Measurements from ENCODE around the gene GMDS.

The GMDS gene

GRCh38 chr6:1987640-1988039 lies 257.8 kb downstream of the GMDS start:
- no peak for DNase-seq (ENCODE audit: low spot score)

- DNase-seq (ENCODE audit: low spot score), result no peak
These were observed 258.8 kb downstream of the GMDS start for GRCh38 chr6:1986454-1987243.

GRCh38 chr6:1984346-1984994 lies 260.9 kb downstream of the GMDS start:
- no peak for DNase-seq (ENCODE audit: low spot score)

GRCh38 chr6:1983850-1984249 lies 261.6 kb downstream of the GMDS start:
- no peak for DNase-seq (ENCODE audit: low spot score)

GRCh38 chr6:1972962-1973361 lies 272.4 kb downstream of the GMDS start:
- DNase-seq (ENCODE audit: low spot score), result no peak

- no peak for DNase-seq (ENCODE audit: low spot score)
These were observed 273.8 kb downstream of the GMDS start for GRCh38 chr6:1971612-1972011.

- DNase-seq (ENCODE audit: low spot score), result no peak
These were observed 275.2 kb downstream of the GMDS start for GRCh38 chr6:1970151-1970561.

- DNase-seq (ENCODE audit: low spot score), result no peak
These were observed 278.7 kb downstream of the GMDS start for GRCh38 chr6:1966713-1967112.

- DNase-seq (ENCODE audit: low spot score), result no peak
These were observed 279.7 kb downstream of the GMDS start for GRCh38 chr6:1965596-1966224.

GRCh38 chr6:1963596-1963995 lies 281.8 kb downstream of the GMDS start:
- DNase-seq (ENCODE audit: low spot score), result no peak

GRCh38 chr6:1962201-1962600 lies 283.2 kb downstream of the GMDS start:
- DNase-seq (ENCODE audit: low spot score), result no peak

GRCh38 chr6:1960486-1961142 lies 284.8 kb downstream of the GMDS start:
- no peak for DNase-seq (ENCODE audit: low spot score)

GRCh38 chr6:1958257-1958656 lies 287.1 kb downstream of the GMDS start:
- DNase-seq (ENCODE audit: low spot score), result no peak

GRCh38 chr6:1957746-1958145 lies 287.7 kb downstream of the GMDS start:
- DNase-seq (ENCODE audit: low spot score), result no peak

GRCh38 chr6:1952740-1953360 lies 292.6 kb downstream of the GMDS start:
- DNase-seq (ENCODE audit: low spot score), result no peak

GRCh38 chr6:1950631-1951030 lies 294.8 kb downstream of the GMDS start:
- no peak for DNase-seq (ENCODE audit: low spot score)

- no peak for DNase-seq (ENCODE audit: low spot score)
These were observed 295.9 kb downstream of the GMDS start for GRCh38 chr6:1949538-1949937.

GRCh38 chr6:1947922-1948321 lies 297.5 kb downstream of the GMDS start:
- no peak for DNase-seq (ENCODE audit: low spot score)

GRCh38 chr6:1946583-1946982 lies 298.8 kb downstream of the GMDS start:
- no peak for DNase-seq (ENCODE audit: low spot score)

GRCh38 chr6:1945235-1945832 lies 300.1 kb downstream of the GMDS start:
- no peak for DNase-seq (ENCODE audit: low spot score)

- no peak for DNase-seq (ENCODE audit: low spot score)
These were observed 302.6 kb downstream of the GMDS start for GRCh38 chr6:1942834-1943233.

- no peak for DNase-seq (ENCODE audit: low spot score)
These were observed 303.9 kb downstream of the GMDS start for GRCh38 chr6:1941534-1941933.
